WI38 (cell line): ENCODE data around the gene FMNL1.
A peak's percentile ranks its signal among the peaks of the same experiment; 100 is the strongest.

Source experiments
- H3K4me3 ChIP-seq: 2 replicates; pipeline ENCODE4 v1.5.1; 2011; ENCODE audit warnings: low read depth, mild to moderate bottlenecking, control low read depth, low read length
- CTCF ChIP-seq: IDR thresholded peaks from 2 replicates; pipeline ENCODE4 v1.5.1; 2012; ENCODE audit warnings: low read depth, mild to moderate bottlenecking, control low read depth, low read length

FMNL1 gene

GRCh38 chr17:45240905-45241327 lies 19.2 kb downstream of the FMNL1 start:
- H3K4me3 ChIP-seq: no peak overlapping the region
- no peak for TF ChIP-seq CTCF

- no peak overlapping the region for H3K4me3 ChIP-seq
- no peak for TF ChIP-seq CTCF
These were observed 19.8 kb downstream of the FMNL1 start for GRCh38 chr17:45241328-45242028.

- no peak for TF ChIP-seq CTCF
- no peak overlapping the region for H3K4me3 ChIP-seq
These were observed 20.3 kb downstream of the FMNL1 start for GRCh38 chr17:45242029-45242414.

GRCh38 chr17:45243750-45244149 lies 22.1 kb downstream of the FMNL1 start:
- no peak overlapping the region for H3K4me3 ChIP-seq
- TF ChIP-seq CTCF: no peak

GRCh38 chr17:45244725-45245656 lies 23.3 kb downstream of the FMNL1 start:
- no peak overlapping the region for H3K4me3 ChIP-seq
- no peak for TF ChIP-seq CTCF

- no peak for TF ChIP-seq CTCF
- H3K4me3 ChIP-seq: peak overlapping the region; percentile 60
These were observed 24.7 kb downstream of the FMNL1 start for GRCh38 chr17:45246338-45246737.
